IgD-negative memory B cell (primary cell): ENCODE results near the gene SPECC1. TPM values are rescaled to one million over a fixed set of nuclear protein-coding genes. Genes with fewer than 3 reads are reported as not detected.

ENCODE experiments used
- H3K27ac Mint-ChIP-seq, 3 donors: one replicate each; pipeline ENCODE4 v1.8.0; 2020 to 2022; ENCODE audit warnings: mild to moderate bottlenecking in 3 of 3, mixed read lengths in 3 of 3, moderate library complexity in 1 of 3
- H3K27me3 Mint-ChIP-seq: one replicate; pipeline ENCODE4 v1.8.0; 2021; ENCODE audit warnings: mixed read lengths
- H3K36me3 Mint-ChIP-seq: one replicate; pipeline ENCODE4 v1.8.0; 2020; ENCODE audit warnings: mild to moderate bottlenecking, mixed read lengths
- H3K4me1 Mint-ChIP-seq, 3 donors: one replicate each; pipeline ENCODE4 v1.8.0; 2020 to 2022; ENCODE audit warnings: mixed read lengths in 3 of 3, mild to moderate bottlenecking in 1 of 3
- H3K4me3 Mint-ChIP-seq, 4 donors: one replicate each; pipeline ENCODE4 v1.8.0; 2020 to 2022; ENCODE audit warnings: mild to moderate bottlenecking in 4 of 4, mixed read lengths in 4 of 4, moderate library complexity in 3 of 4
- H3K9me3 Mint-ChIP-seq, 3 donors: one replicate each; pipeline ENCODE4 v1.8.0; 2020 to 2021; ENCODE audit warnings: mixed read lengths in 3 of 3, mild to moderate bottlenecking in 1 of 3
- polyA plus RNA-seq: library from polyadenylated mRNA; unstranded; fragments of 300-500 nt; fragmentation: Illumina TruSeq; gene quantifications from one replicate; pipeline ENCODE4 v1.2.3, GENCODE V29; 2021

The SPECC1 gene
- polyA plus RNA-seq, 1 donor from 2014 or later = 4.1 TPM

GRCh38 chr17:20111538-20111937, 102.4 kb downstream of the SPECC1 start:
- Mint-ChIP-seq H3K4me3 (no peak overlapping the region), H3K9me3 (no peaks in the 10 kb centered on the region), H3K27ac (no peak overlapping the region), H3K27me3 (peaks cover 8% of the 10 kb centered on the region), H3K4me1 (no peaks in the 10 kb centered on the region), H3K36me3 (no peaks in the 10 kb centered on the region)

DNA sequence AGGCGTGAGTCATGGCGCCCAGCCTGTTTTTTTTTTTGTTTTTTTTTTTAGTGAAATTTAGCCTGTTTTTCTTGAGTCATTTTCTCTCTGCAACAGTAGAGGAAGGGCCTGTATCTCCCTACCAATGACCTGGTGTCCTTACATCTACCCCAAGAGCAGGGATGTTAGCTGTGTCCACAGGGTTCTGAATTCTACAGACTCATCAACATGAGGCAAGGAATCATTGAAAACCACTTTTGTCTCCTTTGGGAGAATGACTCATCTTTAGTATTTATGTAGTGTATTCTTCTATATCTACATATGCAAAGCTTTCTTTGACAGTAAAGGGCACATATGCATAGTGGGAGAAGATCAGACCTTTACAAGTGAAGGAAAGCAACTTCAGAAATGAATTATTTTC, 105.3 kb downstream of the SPECC1 start:
- H3K9me3 Mint-ChIP-seq = no peaks in the 10 kb centered on the region
- peaks cover 0 to 2% (median 0%) of the 10 kb centered on the region in 3 donors for H3K4me1 Mint-ChIP-seq
- H3K27ac Mint-ChIP-seq = no peak overlapping the region
- H3K27me3 Mint-ChIP-seq = peaks cover 1% of the 10 kb centered on the region
- no peak overlapping the region for H3K4me3 Mint-ChIP-seq
- H3K36me3 Mint-ChIP-seq = no peaks in the 10 kb centered on the region

DNA sequence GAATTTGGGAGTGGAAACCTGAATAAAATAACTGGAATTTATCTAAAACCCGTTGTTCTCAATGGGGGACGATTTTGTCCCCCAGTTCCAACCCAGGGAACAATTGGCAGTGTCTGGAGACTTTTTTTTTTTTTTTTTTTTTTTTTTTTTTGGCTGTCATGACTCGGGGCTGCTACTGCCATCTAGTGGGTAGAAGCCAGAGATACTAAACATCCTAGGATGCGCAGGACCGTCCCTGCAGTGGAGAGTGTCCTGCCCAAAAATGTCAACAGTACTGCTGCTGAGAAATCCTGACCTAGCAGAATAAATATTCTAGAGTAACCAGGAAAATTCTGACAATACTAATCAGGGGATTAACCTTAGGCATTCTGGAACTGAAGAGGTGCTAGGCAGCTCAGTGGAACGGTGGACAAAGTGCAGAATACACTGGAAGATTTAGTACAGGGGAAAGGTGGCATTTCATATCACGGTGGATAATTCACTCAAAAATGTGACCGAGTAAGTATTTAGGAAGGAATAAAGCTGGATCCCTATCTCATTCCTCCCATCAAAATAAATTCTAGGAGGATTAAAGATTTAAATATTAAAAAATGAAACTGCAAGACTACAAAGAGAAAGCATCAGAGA, 107.6 kb downstream of the SPECC1 start:
- H3K27ac Mint-ChIP-seq = no peak overlapping the region
- H3K27me3 Mint-ChIP-seq = peaks cover 1% of the 10 kb centered on the region
- no peaks in the 10 kb centered on the region for H3K9me3 Mint-ChIP-seq
- peaks cover 0 to 2% (median 0%) of the 10 kb centered on the region in 3 donors for H3K4me1 Mint-ChIP-seq
- no peak overlapping the region for H3K4me3 Mint-ChIP-seq
- H3K36me3 Mint-ChIP-seq = no peaks in the 10 kb centered on the region

DNA sequence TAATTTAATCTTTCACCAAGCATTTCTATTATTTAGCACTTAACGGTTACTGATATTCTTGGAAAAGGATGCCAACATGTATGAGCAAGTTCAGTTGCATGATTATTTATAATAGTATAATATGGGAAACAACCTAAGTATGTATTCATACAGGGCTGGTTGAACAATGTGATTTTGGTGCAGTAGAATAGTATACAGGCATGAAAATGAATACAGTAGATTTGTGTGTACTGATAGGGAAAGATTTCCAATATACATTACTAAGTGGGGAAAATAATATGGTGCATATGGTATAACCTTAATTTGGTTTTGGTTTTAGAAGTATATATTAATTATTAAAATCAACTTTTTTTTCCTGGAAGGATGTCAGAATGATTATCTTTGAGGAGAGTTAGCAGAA, 109.1 kb downstream of the SPECC1 start:
- Mint-ChIP-seq H3K9me3 (peaks cover 0 to 2% (median 0%) of the 10 kb centered on the region in 3 donors), H3K36me3 (no peaks in the 10 kb centered on the region), H3K27ac (no peak overlapping the region), H3K4me1 (peaks cover 0 to 2% (median 0%) of the 10 kb centered on the region in 3 donors), H3K4me3 (no peak overlapping the region), H3K27me3 (peaks cover 1% of the 10 kb centered on the region)

GRCh38 chr17:20120836-20121235, 111.7 kb downstream of the SPECC1 start:
- Mint-ChIP-seq H3K9me3 (peaks cover 0 to 2% (median 0%) of the 10 kb centered on the region in 3 donors), H3K27me3 (no peaks in the 10 kb centered on the region), H3K4me1 (peaks cover 0 to 2% (median 0%) of the 10 kb centered on the region in 3 donors), H3K36me3 (no peaks in the 10 kb centered on the region), H3K27ac (no peak overlapping the region), H3K4me3 (no peak overlapping the region)

GRCh38 chr17:20121359-20122253, 112.4 kb downstream of the SPECC1 start:
- Mint-ChIP-seq H3K4me3 (no peak overlapping the region), H3K36me3 (no peaks in the 10 kb centered on the region), H3K27ac (no peak overlapping the region), H3K27me3 (peaks cover 2% of the 10 kb centered on the region), H3K4me1 (peaks cover 0 to 2% (median 0%) of the 10 kb centered on the region in 3 donors), H3K9me3 (peaks cover 0 to 2% (median 0%) of the 10 kb centered on the region in 3 donors)

- Mint-ChIP-seq H3K27ac (no peak overlapping the region), H3K4me3 (peak overlapping the region in 1 of 4 donors; percentile 20)
Observed at GRCh38 chr17:20122254-20122879, 113.2 kb downstream of the SPECC1 start.

GRCh38 chr17:20123209-20123608, 114.0 kb downstream of the SPECC1 start:
- no peaks in the 10 kb centered on the region for H3K36me3 Mint-ChIP-seq
- H3K4me3 Mint-ChIP-seq = no peak overlapping the region
- no peak overlapping the region for H3K27ac Mint-ChIP-seq
- no peaks in the 10 kb centered on the region for H3K4me1 Mint-ChIP-seq
- H3K9me3 Mint-ChIP-seq = peaks cover 0 to 2% (median 0%) of the 10 kb centered on the region in 3 donors
- peaks cover 3% of the 10 kb centered on the region for H3K27me3 Mint-ChIP-seq

More at GRCh38 chr17:20122254-20122879, 113.2 kb downstream of the SPECC1 start:
- peaks cover 0 to 2% (median 0%) of the 10 kb centered on the region in 3 donors for H3K9me3 Mint-ChIP-seq
- no peaks in the 10 kb centered on the region for H3K4me1 Mint-ChIP-seq
- peaks cover 3% of the 10 kb centered on the region for H3K27me3 Mint-ChIP-seq
- H3K36me3 Mint-ChIP-seq = no peaks in the 10 kb centered on the region

DNA sequence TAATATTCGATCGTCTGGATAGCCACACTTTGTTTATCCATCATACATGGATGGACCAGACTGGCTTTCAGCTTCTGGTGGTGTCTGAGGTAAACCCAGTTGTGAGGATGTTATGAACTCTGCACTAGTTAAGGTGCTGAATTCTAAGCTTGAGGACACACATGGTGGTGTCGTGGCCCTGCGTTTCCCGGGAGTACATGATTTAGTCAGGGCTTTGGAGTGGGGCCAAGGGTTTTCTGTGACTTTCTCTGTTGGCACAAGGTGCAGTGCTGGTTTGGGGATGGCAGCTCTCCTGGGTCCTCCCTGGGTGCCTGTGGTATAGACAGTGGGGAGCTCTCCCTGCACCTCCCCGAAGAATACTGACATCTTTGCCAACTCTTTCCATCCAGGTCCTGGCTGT, 116.6 kb downstream of the SPECC1 start:
- no peaks in the 10 kb centered on the region for H3K4me1 Mint-ChIP-seq
- no peaks in the 10 kb centered on the region for H3K36me3 Mint-ChIP-seq
- no peak overlapping the region for H3K27ac Mint-ChIP-seq
- H3K4me3 Mint-ChIP-seq = no peak overlapping the region
- peaks cover 0 to 2% (median 0%) of the 10 kb centered on the region in 3 donors for H3K9me3 Mint-ChIP-seq
- peaks cover 3% of the 10 kb centered on the region for H3K27me3 Mint-ChIP-seq

- Mint-ChIP-seq H3K4me3 (no peak overlapping the region), H3K27me3 (peaks cover 3% of the 10 kb centered on the region), H3K4me1 (no peaks in the 10 kb centered on the region), H3K36me3 (no peaks in the 10 kb centered on the region), H3K9me3 (peaks cover 0 to 2% (median 0%) of the 10 kb centered on the region in 3 donors), H3K27ac (no peak overlapping the region)
Observed at GRCh38 chr17:20127360-20128035, 118.3 kb downstream of the SPECC1 start.

DNA sequence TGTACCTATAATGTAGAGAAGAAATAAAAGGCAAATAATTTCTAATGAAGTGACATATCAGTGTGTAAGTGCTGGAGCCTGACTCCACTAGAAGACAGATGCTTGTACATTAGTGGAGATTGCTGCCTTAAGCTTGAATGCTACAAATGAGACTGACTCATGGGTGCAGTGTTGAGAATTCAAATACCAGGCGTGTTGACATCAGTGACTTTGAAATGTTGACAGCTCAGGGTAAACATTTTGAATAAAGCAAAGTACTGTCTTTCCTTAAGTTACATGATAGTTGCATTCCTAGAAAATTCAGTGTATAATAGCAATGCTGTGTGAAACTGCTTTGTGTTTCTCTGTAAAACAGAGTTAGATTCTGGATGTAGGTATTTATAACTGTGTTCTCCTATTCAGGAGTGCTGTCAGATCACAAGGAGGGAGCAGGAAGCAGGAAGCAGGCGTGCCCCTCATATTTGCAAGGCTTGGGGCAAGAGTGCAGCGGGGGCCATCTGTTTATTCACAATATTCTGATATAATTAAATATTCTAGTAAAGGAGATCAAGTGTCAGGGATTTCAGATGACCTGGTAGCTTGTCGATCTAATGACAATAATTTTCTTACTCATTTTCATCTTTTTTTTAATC, 119.0 kb downstream of the SPECC1 start:
- Mint-ChIP-seq H3K27ac (no peak overlapping the region), H3K4me1 (no peaks in the 10 kb centered on the region), H3K4me3 (peak overlapping the region in 1 of 4 donors; percentile 18), H3K36me3 (no peaks in the 10 kb centered on the region), H3K27me3 (peaks cover 3% of the 10 kb centered on the region), H3K9me3 (peaks cover 0 to 1% (median 0%) of the 10 kb centered on the region in 3 donors)

- H3K4me1 Mint-ChIP-seq = no peaks in the 10 kb centered on the region
- H3K27ac Mint-ChIP-seq = no peak overlapping the region
- no peak overlapping the region for H3K4me3 Mint-ChIP-seq
- peaks cover 2% of the 10 kb centered on the region for H3K27me3 Mint-ChIP-seq
- H3K9me3 Mint-ChIP-seq = peaks cover 0 to 1% (median 0%) of the 10 kb centered on the region in 3 donors
- no peaks in the 10 kb centered on the region for H3K36me3 Mint-ChIP-seq
Observed at GRCh38 chr17:20133517-20133916, 124.4 kb downstream of the SPECC1 start.

DNA sequence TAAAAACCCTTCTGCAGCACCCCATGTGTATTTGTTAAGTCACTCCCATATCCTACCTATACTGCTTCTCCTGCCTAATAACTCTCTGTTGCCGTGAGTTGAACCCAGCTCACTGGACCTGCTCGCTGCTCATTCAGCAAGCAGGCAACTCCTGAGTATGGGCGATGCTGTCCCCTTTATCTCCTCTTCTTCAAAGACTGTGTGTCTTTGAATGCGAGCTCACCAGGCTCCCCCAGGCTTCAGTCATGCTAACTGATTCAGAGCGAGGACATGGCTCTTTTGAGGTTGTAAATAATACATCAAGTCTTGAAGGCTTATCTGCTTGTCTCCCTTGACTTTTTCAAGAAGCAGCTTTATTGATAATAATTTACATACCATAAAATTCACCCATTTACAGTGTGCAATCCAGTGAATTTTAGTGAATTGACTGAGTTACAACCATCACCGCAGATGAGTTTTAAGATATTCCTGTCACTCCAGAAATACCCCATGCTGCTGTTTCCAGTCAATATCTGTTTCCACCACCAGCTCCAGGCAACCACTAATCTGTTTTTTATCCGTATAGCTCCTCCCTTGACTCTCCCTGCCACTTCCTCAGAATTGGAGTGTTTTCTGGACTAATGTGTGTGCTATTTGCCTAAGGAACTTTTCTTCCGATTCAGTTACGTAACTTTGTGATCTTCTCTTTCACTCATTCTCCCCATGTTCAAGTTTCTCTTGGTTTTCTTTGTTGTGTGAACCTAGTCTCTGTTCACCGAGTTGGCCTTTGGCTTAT, 132.2 kb downstream of the SPECC1 start:
- Mint-ChIP-seq H3K27ac (no peak overlapping the region), H3K27me3 (peaks cover 3% of the 10 kb centered on the region), H3K36me3 (peaks cover 1% of the 10 kb centered on the region)

GRCh38 chr17:20142268-20142667, 133.1 kb downstream of the SPECC1 start:
- H3K4me1 Mint-ChIP-seq = peaks cover 0 to 2% (median 0%) of the 10 kb centered on the region in 3 donors
- no peak overlapping the region for H3K27ac Mint-ChIP-seq
- peaks cover 0 to 5% (median 2%) of the 10 kb centered on the region in 3 donors for H3K9me3 Mint-ChIP-seq
- peaks cover 1% of the 10 kb centered on the region for H3K36me3 Mint-ChIP-seq
- H3K27me3 Mint-ChIP-seq = peaks cover 3% of the 10 kb centered on the region
- H3K4me3 Mint-ChIP-seq = no peak overlapping the region

More for the DNA sequence above, 132.2 kb downstream of the SPECC1 start:
- Mint-ChIP-seq H3K4me1 (peaks cover 0 to 2% (median 0%) of the 10 kb centered on the region in 3 donors), H3K9me3 (peaks cover 0 to 5% (median 2%) of the 10 kb centered on the region in 3 donors), H3K4me3 (no peak overlapping the region)
